GM18858 (cell line): ENCODE results near the gene GALNT18.

ENCODE experiments used
- ATAC-seq: cut with Tn5 transposase; IDR thresholded peaks from one replicate; pipeline ENCODE4 v1.9.1; 2021; ENCODE audit not compliant: unreplicated experiment

Gene GALNT18

DNA sequence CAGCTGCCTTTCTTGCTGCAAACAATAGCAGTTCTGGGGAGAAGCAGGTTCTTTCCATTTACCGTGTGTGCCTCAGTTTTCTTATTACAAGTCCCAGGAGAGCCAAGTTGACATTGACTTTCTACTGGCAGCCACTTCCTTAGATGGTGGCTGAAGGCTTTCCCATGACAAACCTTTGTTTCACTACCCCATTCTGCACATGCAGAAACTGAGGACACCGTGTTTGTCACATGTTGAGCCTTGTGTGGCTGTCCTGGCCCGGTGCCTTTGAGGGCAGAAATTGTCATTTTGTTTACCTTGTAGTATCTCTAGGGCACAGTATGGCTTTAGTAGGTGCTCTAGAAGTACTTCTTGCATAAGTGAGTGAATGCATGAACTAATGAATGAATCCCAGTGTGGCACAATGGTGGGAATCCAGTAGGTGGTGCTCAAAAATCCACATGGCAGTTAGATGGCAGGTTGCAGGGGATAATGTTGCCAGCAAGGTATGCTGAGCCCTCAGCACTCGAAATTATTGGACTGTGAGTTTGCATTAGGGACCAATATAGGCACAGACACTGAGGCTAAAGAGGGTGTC, 370.3 kb downstream of the GALNT18 start:
- no peak for ATAC-seq

GRCh38 chr11:11250470-11250869, 371.3 kb downstream of the GALNT18 start:
- ATAC-seq: no peak

GRCh38 chr11:11247576-11247975, 374.2 kb downstream of the GALNT18 start:
- no peak for ATAC-seq

- ATAC-seq: no peak
Observed at GRCh38 chr11:11247086-11247485, 374.7 kb downstream of the GALNT18 start.

DNA sequence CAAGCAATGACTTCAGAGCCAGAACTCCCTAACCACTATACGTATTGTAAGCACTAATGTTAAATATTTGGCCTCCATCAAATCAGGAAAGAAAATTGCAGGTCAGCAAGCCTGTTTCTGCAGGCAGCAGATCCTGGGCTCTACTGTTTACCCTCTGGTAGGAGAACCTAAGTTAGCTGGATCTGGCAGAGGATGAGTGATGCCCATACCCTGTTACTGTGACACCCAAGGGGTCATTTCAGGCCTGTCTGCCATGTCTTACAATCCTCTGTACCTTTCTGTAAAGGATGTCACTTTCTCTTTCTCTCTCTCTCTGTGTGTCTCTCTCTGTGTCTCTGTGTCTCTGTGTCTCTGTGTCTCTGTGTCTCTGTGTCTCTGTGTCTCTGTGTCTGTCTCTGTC, 375.6 kb downstream of the GALNT18 start:
- ATAC-seq: no peak

GRCh38 chr11:11245453-11245852, 376.4 kb downstream of the GALNT18 start:
- no peak for ATAC-seq

GRCh38 chr11:11244470-11245080, 377.2 kb downstream of the GALNT18 start:
- no peak for ATAC-seq

GRCh38 chr11:11243590-11244469, 378.0 kb downstream of the GALNT18 start:
- ATAC-seq: no peak

DNA sequence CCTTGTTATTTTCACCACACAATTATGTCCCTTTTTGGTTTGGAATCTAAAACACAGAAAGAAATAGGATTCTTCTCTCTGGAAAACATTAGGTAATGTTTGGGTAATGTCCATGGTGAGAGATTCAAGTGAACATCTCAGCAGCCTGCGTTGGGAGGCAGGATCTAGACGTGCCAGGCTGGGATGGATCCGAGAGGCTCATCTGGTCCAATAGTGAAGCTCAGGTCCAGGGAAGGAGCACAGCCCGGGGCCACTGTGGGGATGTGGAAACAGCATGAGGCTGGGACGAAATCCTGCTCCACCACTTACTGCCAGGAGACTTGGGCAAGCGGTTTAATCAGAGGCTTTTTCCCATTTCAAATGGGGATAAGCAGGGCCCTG, 378.6 kb downstream of the GALNT18 start:
- ATAC-seq: no peak

DNA sequence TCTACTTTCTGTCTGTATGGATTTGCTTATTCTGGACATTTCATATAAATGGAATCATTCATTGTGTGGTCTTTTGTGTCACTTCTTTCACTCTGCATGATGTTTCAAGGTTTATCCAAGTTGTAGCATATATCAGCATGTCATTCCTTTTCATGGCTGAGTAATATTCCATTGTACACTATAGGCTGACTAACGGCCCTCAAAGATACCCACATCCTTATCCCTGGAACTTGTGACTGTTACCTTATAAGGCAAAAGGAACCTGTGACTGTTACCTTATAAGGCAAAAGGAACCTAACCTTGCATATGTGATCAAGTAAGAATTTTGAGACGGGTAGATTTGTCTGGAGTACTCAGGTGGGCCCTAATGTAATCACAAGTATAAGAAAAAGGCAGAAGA, 380.5 kb downstream of the GALNT18 start:
- ATAC-seq: no peak

GRCh38 chr11:11239959-11240358, 381.8 kb downstream of the GALNT18 start:
- no peak for ATAC-seq

DNA sequence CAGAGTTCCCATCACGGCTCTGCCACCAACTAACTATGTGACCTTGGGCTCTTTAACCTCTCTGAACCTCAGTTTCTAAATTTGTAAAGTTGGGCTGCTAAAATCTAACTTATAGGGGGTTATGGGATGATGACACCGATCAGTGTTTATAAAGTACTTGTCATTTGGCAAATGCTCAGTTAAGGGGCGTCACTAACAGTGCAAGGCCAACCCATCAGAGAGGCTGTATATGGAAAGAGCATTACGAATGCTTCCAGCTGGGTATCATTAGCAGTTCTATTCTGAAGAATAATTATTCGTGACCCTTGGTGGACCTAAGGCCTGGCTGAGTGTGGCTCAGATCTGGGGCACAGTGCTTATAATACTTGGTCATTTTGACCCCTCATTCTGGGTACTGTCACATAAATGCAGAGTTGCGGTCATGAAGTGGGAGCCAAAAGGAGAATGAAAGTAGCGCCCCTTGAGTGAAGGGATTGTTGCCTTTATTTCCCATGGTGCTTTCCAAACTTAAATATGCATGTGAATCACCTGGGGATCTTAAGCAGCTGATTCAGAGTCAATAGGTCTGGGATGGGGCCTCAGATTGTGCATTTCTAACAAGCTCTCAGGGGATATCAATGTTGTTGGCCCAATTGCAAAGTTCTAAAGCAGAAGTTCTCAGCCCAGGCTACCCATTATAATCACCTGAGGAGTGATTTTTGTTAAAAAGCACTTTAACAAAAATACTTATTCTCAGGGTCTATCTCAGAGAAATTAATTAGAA, 384.6 kb downstream of the GALNT18 start:
- no peak for ATAC-seq

DNA sequence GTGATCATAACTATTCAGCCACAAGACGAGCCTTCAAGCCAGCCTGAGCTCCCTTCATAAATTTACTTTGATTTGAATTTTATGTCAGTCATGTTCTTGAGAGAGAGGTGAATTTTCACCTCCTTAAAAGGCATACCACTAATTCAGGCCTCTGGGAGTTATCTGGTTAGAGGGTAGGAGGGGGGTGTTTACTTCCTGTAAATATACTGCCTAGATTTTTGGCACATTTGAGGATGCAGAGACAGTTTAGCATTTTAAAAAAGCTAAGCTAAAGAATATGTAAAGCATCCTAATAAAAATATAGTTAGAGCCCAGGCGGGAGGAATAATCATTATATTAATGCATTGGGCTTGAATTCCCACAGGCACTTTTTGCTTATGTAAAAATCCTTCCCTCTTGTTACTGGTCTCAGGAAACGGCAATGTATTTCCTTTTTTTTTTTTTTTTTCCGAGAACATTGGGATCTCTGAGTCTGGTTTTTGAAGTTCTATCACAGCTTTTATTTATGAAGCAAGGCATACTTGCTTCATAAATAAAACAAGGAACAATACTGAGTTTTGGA, 385.2 kb downstream of the GALNT18 start:
- ATAC-seq: no peak

DNA sequence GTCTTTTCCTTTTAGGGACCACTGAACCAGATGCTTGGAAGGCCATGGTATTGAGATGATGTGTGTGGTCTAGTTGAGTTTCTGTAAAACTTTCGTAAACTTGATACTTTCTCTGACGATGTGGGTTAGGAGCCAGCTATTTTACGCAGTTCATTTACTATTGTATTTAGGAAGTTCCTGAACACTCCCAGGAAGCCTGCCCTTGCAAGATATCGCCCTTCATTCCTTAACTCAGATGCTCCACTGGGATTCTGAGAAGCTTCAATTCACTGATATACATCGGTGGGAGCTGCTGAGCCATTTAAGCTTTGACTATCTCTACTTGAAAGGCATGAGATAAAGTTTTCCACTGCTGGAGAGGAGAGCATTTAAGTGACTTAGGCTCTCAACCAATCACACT, 390.0 kb downstream of the GALNT18 start:
- ATAC-seq: no peak

DNA sequence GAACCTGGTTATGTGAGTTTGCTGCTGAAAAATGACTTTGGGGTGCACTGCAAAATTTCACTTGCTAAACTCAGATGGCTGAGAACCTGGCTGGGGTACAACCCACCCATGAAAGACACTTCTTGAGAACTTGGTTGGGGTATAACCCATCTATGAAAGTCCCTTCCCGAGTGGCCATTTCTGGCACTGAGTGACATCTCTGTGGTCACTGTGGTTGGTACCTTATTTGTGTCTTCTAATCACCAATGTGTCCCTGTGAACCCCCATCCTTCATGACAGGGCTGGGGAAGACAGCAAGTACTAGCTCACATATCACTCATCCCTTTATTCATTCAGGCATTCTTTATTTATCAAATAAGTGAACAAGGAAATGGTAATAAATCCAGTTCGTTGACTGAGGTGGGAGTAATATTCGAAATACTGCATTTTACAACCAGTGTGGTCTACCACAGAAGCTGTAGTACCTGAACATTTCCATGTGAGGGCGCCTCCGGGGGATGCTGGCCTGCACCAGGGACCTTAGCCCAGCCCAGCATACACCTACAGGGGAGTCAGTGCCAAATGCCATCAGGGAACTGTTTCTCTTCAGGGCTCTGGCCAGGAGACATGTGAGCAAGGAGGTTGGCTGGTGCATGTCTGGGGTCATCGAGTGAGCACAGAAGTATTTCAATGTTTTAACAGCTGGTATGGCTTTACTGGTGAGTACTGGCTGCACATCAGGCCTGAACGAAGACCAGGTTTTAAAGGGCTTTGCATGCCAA, 390.8 kb downstream of the GALNT18 start:
- ATAC-seq: no peak

DNA sequence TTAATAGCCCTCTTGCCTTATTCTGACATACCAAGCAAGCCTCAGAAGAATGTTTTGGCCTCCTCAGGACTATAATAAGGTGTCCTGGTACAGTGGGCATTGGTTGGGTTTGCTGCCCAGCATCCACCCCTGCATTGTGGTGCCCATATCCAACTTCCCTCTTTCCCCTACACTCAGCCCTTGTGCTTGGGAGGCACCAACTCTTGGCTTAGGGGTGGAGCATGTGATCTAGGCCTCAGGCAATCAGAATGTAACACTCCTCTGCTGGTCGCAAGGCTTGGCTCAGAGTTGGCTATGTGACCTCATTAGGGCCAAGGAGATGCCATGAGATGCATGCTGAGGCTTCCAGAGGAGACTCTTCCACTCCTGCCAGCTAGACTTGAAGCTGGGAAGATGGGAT, 391.7 kb downstream of the GALNT18 start:
- ATAC-seq: no peak

- ATAC-seq: no peak
Observed at GRCh38 chr11:11229647-11230046, 392.2 kb downstream of the GALNT18 start.

DNA sequence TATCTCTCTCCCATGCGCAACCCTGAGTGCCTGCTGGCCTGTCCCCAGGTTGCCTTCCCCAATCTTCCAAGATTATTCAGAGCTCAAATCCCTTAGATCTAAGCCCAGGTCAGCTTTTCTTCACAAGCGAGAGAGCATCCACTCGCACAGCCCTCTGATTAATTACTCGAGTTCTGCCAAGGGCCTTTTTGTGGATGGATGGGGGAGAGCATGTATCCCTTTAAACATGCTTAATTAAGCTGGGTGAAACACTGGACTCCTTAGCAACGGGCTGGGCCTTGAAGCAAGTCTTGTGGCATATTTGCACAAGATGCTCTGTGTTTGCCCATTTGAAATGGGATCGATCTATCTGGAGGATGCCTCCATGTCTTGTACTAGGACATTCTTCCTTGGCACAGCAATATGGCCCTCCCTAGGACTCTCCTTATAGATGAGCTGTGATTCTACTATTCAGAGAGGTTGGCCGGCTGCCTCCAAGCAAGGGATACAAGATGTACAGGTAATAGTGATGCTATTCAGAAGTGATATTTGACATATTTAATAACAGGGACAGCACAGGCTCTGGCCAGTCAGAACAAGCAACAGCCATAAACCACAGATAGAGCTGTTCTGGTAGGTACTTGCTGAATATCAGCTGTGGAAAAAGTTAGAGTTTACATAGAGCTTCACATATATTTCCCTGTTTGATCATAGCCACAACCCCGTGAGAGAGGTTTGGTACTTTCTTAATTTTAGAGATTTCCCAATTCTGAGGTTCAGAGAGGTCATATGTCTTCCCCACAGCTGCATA, 394.3 kb downstream of the GALNT18 start:
- ATAC-seq: no peak
